OCI-LY7 (cell line): ENCODE measurements around the gene FCHSD2. TPM values are rescaled to one million over a fixed set of nuclear protein-coding genes. Genes with fewer than 3 reads are reported as not detected.

ENCODE experiments used
- BruUV-seq: library from RNA; stranded (reverse); fragments of 400-500 nt; replicated peaks from 2 replicates; lab custom pipeline; 2021; lab: Mats Ljungman, UMichigan
- CTCF ChIA-PET: fragments of 300-600 bp; sonication (Branson Sonifier 250); formaldehyde crosslinking; loops from one replicate; lab custom pipeline; 2022; ENCODE audit warnings: antibody characterized with exemption; ENCODE audit not compliant: unreplicated experiment; lab: Charles Lee
- POLR2A ChIA-PET: fragments of 300-600 bp; sonication (Branson Sonifier 250); formaldehyde crosslinking; loops from one replicate; lab custom pipeline; 2022; ENCODE audit warnings: antibody characterized with exemption; lab: Charles Lee
- DNase-seq: peaks from one replicate; pipeline ENCODE4 v3.0.0-alpha.2; 2015; ENCODE audit warnings: low spot score
- H2AFZ ChIP-seq: fragments of 200-600 bp; sonication (generic), shearing (Covaris generic); 2 replicates; pipeline ENCODE4 v1.6.1; 2014; ENCODE audit warnings: mild to moderate bottlenecking, antibody characterized with exemption, low read length, moderate library complexity
- H3K27ac ChIP-seq: fragments of 200-600 bp; sonication (generic); 2 replicates; pipeline ENCODE4 v1.5.1; 2014; ENCODE audit warnings: mixed run types, low read depth, mild to moderate bottlenecking, moderate library complexity, low read length, inconsistent platforms; ENCODE audit not compliant: poor library complexity, severe bottlenecking
- H3K36me3 ChIP-seq: fragments of 200-600 bp; sonication (generic); 2 replicates; pipeline ENCODE4 v1.6.1; 2014; ENCODE audit warnings: mild to moderate bottlenecking, antibody characterized with exemption, low read length, moderate library complexity, mixed read lengths; ENCODE audit not compliant: insufficient read depth
- H3K4me1 ChIP-seq: fragments of 200-600 bp; sonication (generic); 2 replicates; pipeline ENCODE4 v1.5.1; 2014; ENCODE audit warnings: mild to moderate bottlenecking, low read length; ENCODE audit not compliant: insufficient read depth, poor library complexity, severe bottlenecking
- H3K4me2 ChIP-seq: fragments of 200-600 bp; sonication (generic); 2 replicates; pipeline ENCODE4 v1.6.1; 2014; ENCODE audit warnings: mild to moderate bottlenecking, low read length
- H3K4me3 ChIP-seq: fragments of 200-600 bp; sonication (generic); 2 replicates; pipeline ENCODE4 v1.5.1; 2014; ENCODE audit warnings: mild to moderate bottlenecking, low read depth, low read length; ENCODE audit not compliant: poor library complexity, severe bottlenecking
- H3K79me2 ChIP-seq: fragments of 200-600 bp; sonication (generic); 2 replicates; pipeline ENCODE4 v1.6.1; 2016; ENCODE audit warnings: low read depth, mild to moderate bottlenecking, low read length, moderate library complexity, mixed read lengths; ENCODE audit not compliant: insufficient read depth
- H3K9me2 ChIP-seq: fragments of 200-600 bp; sonication (generic); 2 replicates; pipeline ENCODE4 v1.6.1; 2016; ENCODE audit warnings: mild to moderate bottlenecking, low read length, mixed read lengths; ENCODE audit not compliant: insufficient read depth
- H3K9me3 ChIP-seq: fragments of 200-600 bp; sonication (generic); 2 replicates; pipeline ENCODE4 v1.6.1; 2014; ENCODE audit warnings: mild to moderate bottlenecking, mixed run types, low read length, mixed read lengths
- H4K20me1 ChIP-seq: fragments of 200-600 bp; sonication (generic); 2 replicates; pipeline ENCODE4 v1.6.1; 2014; ENCODE audit warnings: mild to moderate bottlenecking, antibody characterized with exemption, low read length, moderate library complexity, mixed read lengths; ENCODE audit not compliant: insufficient read depth
- CTCF ChIP-seq: fragments of 200-600 bp; sonication (generic); conservative IDR thresholded peaks from 2 replicates; pipeline ENCODE4 v1.5.1; 2014; ENCODE audit warnings: mild to moderate bottlenecking, antibody characterized with exemption, low read length, moderate library complexity, mixed read lengths
- EZH2phosphoT487 ChIP-seq: fragments of 200-600 bp; sonication (generic); IDR thresholded peaks from 2 replicates; pipeline ENCODE4 v1.6.1; 2018; ENCODE audit warnings: low read depth, borderline replicate concordance, mild to moderate bottlenecking, mixed run types, antibody characterized with exemption, low read length, moderate library complexity, mixed read lengths
- intact Hi-C: fragments of 100-400 bp; cut with micrococcal nuclease; formaldehyde crosslinking; loops from one replicate; pipeline ENCODE4 v1.10.0; 2022; ENCODE audit not compliant: unreplicated experiment
- total RNA-seq, 2 experiments: library from RNA; depleted of rRNA in 1 of 2; stranded (reverse); fragments of >200 nt in 1 of 2; shearing (Covaris generic) in 1 of 2; gene quantifications; 2 replicates each; pipeline ENCODE4 v1.2.3, GENCODE V29; 2014 to 2022

Gene FCHSD2
- total RNA-seq, 2 experiments from 2014 or later: 39.0 to 147 TPM

- POLR2A ChIA-PET: interaction anchor here (0.6 to 7.1 kb wide), 8 partner anchors 12 to 360 kb away, joined by 3 to 136 read pairs (median 4); no protein-coding TSS in a partner anchor
- DNase-seq: no peak
- Histone ChIP-seq H3K27ac (peak overlapping the region; percentile 41), H2AFZ (peak overlapping the region; percentile 78), H3K79me2 (no peaks in the 10 kb centered on the region), H4K20me1 (no peaks in the 10 kb centered on the region), H3K4me2 (peak overlapping the region; percentile 36; the same call in 1 of the 2 replicates), H3K4me1 (peaks cover 65% of the 10 kb centered on the region), H3K36me3 (no peaks in the 10 kb centered on the region), H3K9me2 (no peaks in the 10 kb centered on the region), H3K9me3 (no peaks in the 10 kb centered on the region), H3K4me3 (no peak overlapping the region)
- no TSS peak for BruUV-seq
- CTCF ChIA-PET: interaction anchor here (0.6 to 2.7 kb wide), 3 partner anchors 24 to 302 kb away, joined by 3 to 17 read pairs (median 6); partner anchors contain the start of gene FCHSD2
- TF ChIP-seq EZH2phosphoT487 (no peak), CTCF (no peak)
- intact Hi-C loops: loop anchor here (1.0 kb wide), 1 partner anchor 21 kb away; no protein-coding TSS in a partner anchor
Observed at GRCh38 chr11:73175551-73176144, 33.5 kb upstream of the FCHSD2 start.

GRCh38 chr11:73174495-73174791, 32.3 kb upstream of the FCHSD2 start:
- Histone ChIP-seq H3K4me2 (no peak overlapping the region), H3K9me3 (no peaks in the 10 kb centered on the region), H3K4me1 (peaks cover 77% of the 10 kb centered on the region), H3K27ac (no peak overlapping the region), H3K79me2 (no peaks in the 10 kb centered on the region), H4K20me1 (no peaks in the 10 kb centered on the region), H2AFZ (no peak overlapping the region), H3K36me3 (no peaks in the 10 kb centered on the region), H3K4me3 (no peak overlapping the region), H3K9me2 (no peaks in the 10 kb centered on the region)
- no peak for DNase-seq
- ChIA-PET CTCF (no interaction called here), POLR2A (no interaction called here)
- intact Hi-C loops: no loop called here
- BruUV-seq: no TSS peak
- TF ChIP-seq CTCF: no peak
- TF ChIP-seq EZH2phosphoT487: no peak

GRCh38 chr11:73173755-73174494, 31.8 kb upstream of the FCHSD2 start:
- POLR2A ChIA-PET: no interaction called here

More at GRCh38 chr11:73173755-73174494, 31.8 kb upstream of the FCHSD2 start:
- Histone ChIP-seq H2AFZ (no peak overlapping the region), H3K9me3 (no peaks in the 10 kb centered on the region), H3K36me3 (no peaks in the 10 kb centered on the region), H3K9me2 (no peaks in the 10 kb centered on the region), H4K20me1 (no peaks in the 10 kb centered on the region), H3K4me3 (no peak overlapping the region), H3K79me2 (no peaks in the 10 kb centered on the region), H3K27ac (no peak overlapping the region), H3K4me1 (peaks cover 83% of the 10 kb centered on the region), H3K4me2 (no peak overlapping the region)
- no TSS peak for BruUV-seq
- intact Hi-C loops: no loop called here
- DNase-seq: no peak
- TF ChIP-seq EZH2phosphoT487: no peak
- TF ChIP-seq CTCF: no peak
- CTCF ChIA-PET: no interaction called here
